Neural progenitor cell (in vitro differentiated cells): ENCODE results near the gene SHROOM1.
"Not testable (repeated sequence)": the region's sequence is repeated elsewhere in the genome, so short reads cannot be mapped to it uniquely, and the experiment has no call there.

Experiments used
- CTCF ChIP-seq: fragments of 200-600 bp; sonication (generic); IDR thresholded peaks from 2 replicates; pipeline ENCODE4 v1.5.1; 2017; ENCODE audit warnings: antibody characterized with exemption, mild to moderate bottlenecking
- EZH2 ChIP-seq: fragments of 200-600 bp; sonication (generic); IDR thresholded peaks from 2 replicates; pipeline ENCODE4 v1.6.1; 2017; ENCODE audit warnings: antibody characterized with exemption, mild to moderate bottlenecking, moderate library complexity
- EZH2phosphoT487 ChIP-seq: fragments of 200-600 bp; sonication (generic); IDR thresholded peaks from 2 replicates; pipeline ENCODE4 v1.6.1; 2017; ENCODE audit warnings: antibody characterized with exemption

- not testable (repeated sequence) for TF ChIP-seq EZH2, CTCF, EZH2phosphoT487
Measured at GRCh38 chr5:132804219-132804618, 26.2 kb downstream of the SHROOM1 start.
